HUES64 (cell line): Measurements from ENCODE around the gene SLC19A3.
"Not testable (repeated sequence)": the region's sequence is repeated elsewhere in the genome, so short reads cannot be mapped to it uniquely, and the experiment has no call there.

Experiments
- H3K27ac ChIP-seq: 2 replicates; pipeline ENCODE4 v1.7.0; 2013; ENCODE audit warnings: low read depth, low read length, inconsistent platforms
- H3K27me3 ChIP-seq: 2 replicates; pipeline ENCODE4 v1.6.1; 2013; ENCODE audit warnings: mild to moderate bottlenecking, low read length; ENCODE audit not compliant: insufficient read depth
- H3K36me3 ChIP-seq: 2 replicates; pipeline ENCODE4 v1.6.1; 2013; ENCODE audit warnings: mild to moderate bottlenecking, low read length; ENCODE audit not compliant: insufficient read depth
- H3K4me1 ChIP-seq: 2 replicates; pipeline ENCODE4 v1.6.1; 2013; ENCODE audit warnings: mild to moderate bottlenecking, low read length, moderate library complexity; ENCODE audit not compliant: insufficient read depth
- H3K4me3 ChIP-seq: 2 replicates; pipeline ENCODE4 v1.5.1; 2013; ENCODE audit warnings: mild to moderate bottlenecking, low read length, moderate library complexity
- H3K9ac ChIP-seq: 2 replicates; pipeline ENCODE4 v1.6.1; 2013; ENCODE audit warnings: mild to moderate bottlenecking, low read depth, low read length
- H3K9me3 ChIP-seq: 2 replicates; pipeline ENCODE4 v1.6.1; 2013; ENCODE audit warnings: low read depth, low read length; ENCODE audit not compliant: insufficient read depth
- WGBS: fragments of 150-250, 120-280 bp; methylation state at CpG from one replicate; pipeline ENCODE4 v1.1.7; 2013; ENCODE audit warnings: missing lambda C conversion rate; 5-methylcytosine and 5-hydroxymethylcytosine counted together

The SLC19A3 gene

GRCh38 chr2:227728035-227728434 lies 10.2 kb upstream of the SLC19A3 start, which contains the start of gene SCYGR7:
TSS of gene SCYGR7 (plus strand) at chr2:227728335. CDS start at chr2:227728335, 0 bp downstream.
- Histone ChIP-seq H3K4me1 (no peaks in the 10 kb centered on the region), H3K4me3 (no peak within 1 kb of the TSS), H3K27me3 (no peaks in the 10 kb centered on the region), H3K9ac (no peak within 1 kb of the TSS), H3K36me3 (no peaks in the 10 kb centered on the region), H3K9me3 (no peaks in the 10 kb centered on the region), H3K27ac (no peak within 1 kb of the TSS)
- WGBS: 90% methylated on average over 2 of the region's 5 CpGs

- Histone ChIP-seq H3K9ac (no peak within 1 kb of the TSS), H3K4me1 (no peaks in the 10 kb centered on the region), H3K4me3 (no peak within 1 kb of the TSS), H3K27ac (no peak within 1 kb of the TSS), H3K36me3 (no peaks in the 10 kb centered on the region), H3K9me3 (no peaks in the 10 kb centered on the region), H3K27me3 (no peaks in the 10 kb centered on the region)
- WGBS: 95% methylated on average over 15 of the region's 15 CpGs
These were observed 6.7 kb upstream of the SLC19A3 start, which contains the start of gene SCYGR6 for GRCh38 chr2:227724394-227725039. TSS of gene SCYGR6 (minus strand) at chr2:227724757. CDS start at chr2:227724757, 0 bp downstream.

- not testable (repeated sequence) for H3K9ac ChIP-seq, H3K4me3 ChIP-seq, H3K4me1 ChIP-seq, H3K27me3 ChIP-seq, H3K27ac ChIP-seq, H3K36me3 ChIP-seq, H3K9me3 ChIP-seq
- 99% methylated on average over 7 of the region's 7 CpGs for WGBS
These were observed 5.0 kb upstream of the SLC19A3 start for GRCh38 chr2:227722821-227723220.

- H3K4me3 ChIP-seq: no peak overlapping the region
- 97% methylated on average over 4 of the region's 4 CpGs for WGBS
- peaks cover 12% of the 10 kb centered on the region for H3K4me1 ChIP-seq
- H3K36me3 ChIP-seq: no peaks in the 10 kb centered on the region
- peaks cover 10% of the 10 kb centered on the region; the same call in 1 of the 2 replicates for H3K27me3 ChIP-seq
- no peak overlapping the region for H3K9ac ChIP-seq
- no peak overlapping the region for H3K27ac ChIP-seq
- H3K9me3 ChIP-seq: no peaks in the 10 kb centered on the region
These were observed 2.9 kb upstream of the SLC19A3 start for GRCh38 chr2:227720680-227721079.

GRCh38 chr2:227719641-227720040 lies 1.8 kb upstream of the SLC19A3 start:
- Histone ChIP-seq H3K36me3 (no peaks in the 10 kb centered on the region), H3K9me3 (no peaks in the 10 kb centered on the region), H3K4me3 (no peak overlapping the region), H3K9ac (no peak overlapping the region), H3K4me1 (peaks cover 12% of the 10 kb centered on the region), H3K27me3 (peaks cover 10% of the 10 kb centered on the region; the same call in 1 of the 2 replicates), H3K27ac (no peak overlapping the region)
- 95% methylated on average over 4 of the region's 4 CpGs for WGBS

GRCh38 chr2:227716501-227716900 lies 1.3 kb downstream of the SLC19A3 start:
- no peaks in the 10 kb centered on the region for H3K36me3 ChIP-seq
- H3K27ac ChIP-seq: no peak overlapping the region
- no peaks in the 10 kb centered on the region for H3K9me3 ChIP-seq
- WGBS: 86% methylated on average over 2 of the region's 2 CpGs
- H3K4me1 ChIP-seq: peaks cover 12% of the 10 kb centered on the region
- no peak overlapping the region for H3K9ac ChIP-seq
- no peak overlapping the region for H3K4me3 ChIP-seq
- peaks cover 10% of the 10 kb centered on the region; the same call in 1 of the 2 replicates for H3K27me3 ChIP-seq

GRCh38 chr2:227713291-227713690 lies 4.5 kb downstream of the SLC19A3 start:
- no peak overlapping the region for H3K4me3 ChIP-seq
- H3K9ac ChIP-seq: no peak overlapping the region
- no peaks in the 10 kb centered on the region for H3K9me3 ChIP-seq
- 100% methylated on average over 1 of the region's 1 CpG for WGBS
- H3K27me3 ChIP-seq: peaks cover 10% of the 10 kb centered on the region; the same call in 1 of the 2 replicates
- H3K27ac ChIP-seq: no peak overlapping the region
- no peaks in the 10 kb centered on the region for H3K36me3 ChIP-seq
- peaks cover 12% of the 10 kb centered on the region for H3K4me1 ChIP-seq

- Histone ChIP-seq H3K27me3 (no peaks in the 10 kb centered on the region), H3K27ac (no peak overlapping the region), H3K36me3 (no peaks in the 10 kb centered on the region), H3K9ac (no peak overlapping the region), H3K4me3 (no peak overlapping the region), H3K9me3 (no peaks in the 10 kb centered on the region), H3K4me1 (peaks cover 2% of the 10 kb centered on the region; the same call in 1 of the 2 replicates)
- WGBS: 95% methylated on average over 7 of the region's 7 CpGs
These were observed 6.8 kb downstream of the SLC19A3 start for GRCh38 chr2:227710986-227711385.

GRCh38 chr2:227707390-227707789 lies 10.4 kb downstream of the SLC19A3 start:
- Histone ChIP-seq H3K4me3 (no peak overlapping the region), H3K4me1 (no peaks in the 10 kb centered on the region), H3K9ac (no peak overlapping the region), H3K27ac (no peak overlapping the region), H3K9me3 (no peaks in the 10 kb centered on the region), H3K27me3 (no peaks in the 10 kb centered on the region), H3K36me3 (no peaks in the 10 kb centered on the region)
- 72% methylated on average over 4 of the region's 6 CpGs for WGBS

- Histone ChIP-seq H3K4me3 (no peak overlapping the region), H3K27ac (no peak overlapping the region), H3K36me3 (no peaks in the 10 kb centered on the region), H3K27me3 (no peaks in the 10 kb centered on the region), H3K9me3 (no peaks in the 10 kb centered on the region), H3K9ac (no peak overlapping the region), H3K4me1 (no peaks in the 10 kb centered on the region)
- 92% methylated on average over 4 of the region's 4 CpGs for WGBS
These were observed 11.0 kb downstream of the SLC19A3 start for GRCh38 chr2:227706859-227707258.

- Histone ChIP-seq H3K27ac (no peak overlapping the region), H3K4me1 (no peaks in the 10 kb centered on the region), H3K36me3 (no peaks in the 10 kb centered on the region), H3K9ac (no peak overlapping the region), H3K27me3 (no peaks in the 10 kb centered on the region), H3K4me3 (no peak overlapping the region), H3K9me3 (no peaks in the 10 kb centered on the region)
- WGBS: 89% methylated on average over 3 of the region's 3 CpGs
These were observed 13.9 kb downstream of the SLC19A3 start for GRCh38 chr2:227703961-227704360.
